ENCODE results near the gene KATNBL1. TPM values are rescaled to one million over a fixed set of nuclear protein-coding genes. Genes with fewer than 3 reads are reported as not detected.

The KATNBL1 gene
- total RNA-seq, 4 donors from 2014 or later: 39.8 to 66.6 (median 50.5) TPM

GRCh38 chr15:34223904-34224596 lies 14.2 kb upstream of the KATNBL1 start:
- peak overlapping the region; percentile 73 to 86 (median 83) for H3K27ac ChIP-seq
- 21 to 37% methylated on average over 24 of the region's 24 CpGs for WGBS, 2 donors
- H3K4me3 ChIP-seq (replicated peaks in 1 of 3): peak overlapping the region in 2 of 3 donors; percentile 75 to 84
- H3K9me3 ChIP-seq: no peaks in the 10 kb centered on the region
- H3K36me3 ChIP-seq: peaks cover 2 to 10% of the 10 kb centered on the region in 2 donors
- DNase-seq: peak; percentile 4 to 20
- H3K4me1 ChIP-seq: peaks cover 0 to 16% of the 10 kb centered on the region in 2 donors
- intact Hi-C loops (cut with DNase I): no loop called here
- TF ChIP-seq POLR2A (IDR thresholded peaks at IDR 0.05): no peak
- no peaks in the 10 kb centered on the region for H3K27me3 ChIP-seq

GRCh38 chr15:34217587-34218225 lies 7.8 kb upstream of the KATNBL1 start:
- Histone ChIP-seq H3K27ac (no peak overlapping the region), H3K4me3 (replicated peaks in 1 of 3) (no peak overlapping the region), H3K4me1 (no peaks in the 10 kb centered on the region), H3K27me3 (no peaks in the 10 kb centered on the region), H3K9me3 (no peaks in the 10 kb centered on the region), H3K36me3 (no peaks in the 10 kb centered on the region)
- TF ChIP-seq, protein P1, sequence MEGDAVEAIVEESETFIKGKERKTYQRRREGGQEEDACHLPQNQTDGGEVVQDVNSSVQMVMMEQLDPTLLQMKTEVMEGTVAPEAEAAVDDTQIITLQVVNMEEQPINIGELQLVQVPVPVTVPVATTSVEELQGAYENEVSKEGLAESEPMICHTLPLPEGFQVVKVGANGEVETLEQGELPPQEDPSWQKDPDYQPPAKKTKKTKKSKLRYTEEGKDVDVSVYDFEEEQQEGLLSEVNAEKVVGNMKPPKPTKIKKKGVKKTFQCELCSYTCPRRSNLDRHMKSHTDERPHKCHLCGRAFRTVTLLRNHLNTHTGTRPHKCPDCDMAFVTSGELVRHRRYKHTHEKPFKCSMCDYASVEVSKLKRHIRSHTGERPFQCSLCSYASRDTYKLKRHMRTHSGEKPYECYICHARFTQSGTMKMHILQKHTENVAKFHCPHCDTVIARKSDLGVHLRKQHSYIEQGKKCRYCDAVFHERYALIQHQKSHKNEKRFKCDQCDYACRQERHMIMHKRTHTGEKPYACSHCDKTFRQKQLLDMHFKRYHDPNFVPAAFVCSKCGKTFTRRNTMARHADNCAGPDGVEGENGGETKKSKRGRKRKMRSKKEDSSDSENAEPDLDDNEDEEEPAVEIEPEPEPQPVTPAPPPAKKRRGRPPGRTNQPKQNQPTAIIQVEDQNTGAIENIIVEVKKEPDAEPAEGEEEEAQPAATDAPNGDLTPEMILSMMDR (IDR thresholded peaks at IDR 0.05): no peak
- no peak for TF ChIP-seq POLR2A (IDR thresholded peaks at IDR 0.05)
- no peak for DNase-seq
- intact Hi-C loops (cut with DNase I): no loop called here
- 91 to 93% methylated on average over 7 of the region's 7 CpGs for WGBS, 2 donors

DNA sequence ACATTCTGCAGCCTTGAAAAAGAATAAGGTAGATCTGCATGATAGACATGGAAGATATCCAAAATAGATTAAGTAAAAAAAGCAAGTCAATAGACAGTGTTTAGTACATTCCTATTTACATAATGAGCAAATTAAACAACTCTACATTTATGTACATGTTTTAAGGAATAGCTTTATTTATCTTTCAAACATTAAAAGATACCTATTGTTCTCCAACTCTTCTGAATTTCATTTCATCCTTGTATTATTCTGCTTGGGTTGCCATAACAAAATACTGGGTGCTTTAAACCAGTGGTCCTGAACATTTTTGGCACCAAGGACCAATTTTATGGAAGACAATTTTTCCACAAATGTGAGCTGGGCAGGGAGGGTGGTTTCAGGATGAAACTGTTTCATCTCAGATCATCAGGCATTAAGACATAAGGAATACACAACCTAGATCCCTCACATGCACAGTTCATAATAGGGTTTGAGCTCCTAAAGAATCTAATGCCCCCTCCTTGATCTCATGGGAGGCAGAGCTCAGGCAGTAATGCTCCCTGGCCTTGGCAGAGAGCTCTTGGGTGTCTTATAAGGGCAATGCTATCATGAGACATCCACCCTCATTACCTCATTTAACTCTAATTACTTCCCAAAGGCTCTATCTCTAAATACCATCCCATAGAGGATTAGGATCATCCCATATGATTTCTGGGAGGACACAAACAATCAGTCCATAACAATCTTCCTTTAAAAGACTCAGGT lies 6.8 kb upstream of the KATNBL1 start:
- no peaks in the 10 kb centered on the region for H3K4me1 ChIP-seq
- H3K36me3 ChIP-seq: no peaks in the 10 kb centered on the region
- no peaks in the 10 kb centered on the region for H3K9me3 ChIP-seq
- H3K27ac ChIP-seq: no peak overlapping the region
- no peak for DNase-seq
- no peaks in the 10 kb centered on the region for H3K27me3 ChIP-seq
- TF ChIP-seq POLR2A (IDR thresholded peaks at IDR 0.05): no peak
- TF ChIP-seq, protein P1 (IDR thresholded peaks at IDR 0.05): no peak
- no peak overlapping the region for H3K4me3 ChIP-seq (replicated peaks in 1 of 3)
- intact Hi-C loops (cut with DNase I): no loop called here

- Histone ChIP-seq H3K4me1 (peaks cover 0 to 2% of the 10 kb centered on the region in 2 donors), H3K27me3 (no peaks in the 10 kb centered on the region), H3K4me3 (replicated peaks in 1 of 3) (no peak overlapping the region), H3K27ac (no peak overlapping the region), H3K9me3 (no peaks in the 10 kb centered on the region), H3K36me3 (no peaks in the 10 kb centered on the region)
- WGBS, 2 donors: 47 to 54% methylated on average over 3 of the region's 3 CpGs
- no peak for TF ChIP-seq POLR2A (IDR thresholded peaks at IDR 0.05)
- TF ChIP-seq, protein P1 (IDR thresholded peaks at IDR 0.05): no peak
- intact Hi-C loops (cut with DNase I): no loop called here
- DNase-seq: no peak
Measured at GRCh38 chr15:34214135-34214534, 4.2 kb upstream of the KATNBL1 start.

GRCh38 chr15:34213690-34214089 lies 3.8 kb upstream of the KATNBL1 start:
- WGBS, 2 donors: 39 to 41% methylated on average over 4 of the region's 4 CpGs
- Histone ChIP-seq H3K9me3 (no peaks in the 10 kb centered on the region), H3K27me3 (no peaks in the 10 kb centered on the region), H3K36me3 (no peaks in the 10 kb centered on the region), H3K4me1 (peaks cover 2 to 6% of the 10 kb centered on the region in 2 donors), H3K27ac (no peak overlapping the region), H3K4me3 (replicated peaks in 1 of 3) (no peak overlapping the region)
- DNase-seq: no peak
- intact Hi-C loops (cut with DNase I): no loop called here
- no peak for TF ChIP-seq POLR2A (IDR thresholded peaks at IDR 0.05)
- TF ChIP-seq, protein P1 (IDR thresholded peaks at IDR 0.05): no peak

Measured in thyroid gland (tissue), 4 donors.